ENCODE results near the gene PRKN.

PRKN gene

DNA sequence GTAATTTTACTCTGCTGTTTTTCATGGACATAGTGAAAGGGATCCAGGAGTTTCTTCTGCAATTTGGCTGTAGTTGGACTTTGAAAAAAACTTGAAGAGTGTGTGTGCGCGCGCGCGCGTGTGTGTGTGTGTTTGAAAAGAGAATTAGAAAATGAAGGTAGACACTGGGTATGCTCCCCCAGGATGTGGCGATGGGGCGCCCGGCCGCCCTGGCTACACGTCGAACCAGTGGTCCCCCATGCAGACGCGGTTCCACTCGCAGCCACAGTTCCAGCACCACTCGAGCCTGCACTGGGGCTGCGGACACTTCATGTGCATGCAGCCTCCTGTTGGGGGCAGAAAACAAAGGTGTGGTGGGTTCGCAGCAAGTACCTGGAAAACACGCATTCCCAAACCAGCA lies 1377.7 kb downstream of the PRKN start:
- H2BK15ac ChIP-seq (ENCODE audit: low read depth, poor library complexity, severe bottlenecking) = no peak overlapping the region
- H2BK120ac ChIP-seq (ENCODE audit: low read depth, low read length) = no peak overlapping the region
- no peaks in the 10 kb centered on the region for H3K36me3 ChIP-seq (ENCODE audit: control insufficient read depth in 1 of 2, insufficient read depth in 2 of 2, low read depth in 1 of 2, low read length in 2 of 2)
- H2BK5ac ChIP-seq (ENCODE audit: low read depth, low read length, poor library complexity, severe bottlenecking) = no peak overlapping the region
- no peak overlapping the region for H2AK5ac ChIP-seq (ENCODE audit: low read length, severe bottlenecking)
- no peak overlapping the region for H2AFZ ChIP-seq (ENCODE audit: low read depth, low read length)
- no peak overlapping the region for H2BK12ac ChIP-seq (ENCODE audit: low read length in 2 of 2)
- no peaks in the 10 kb centered on the region for H3K9me3 ChIP-seq (ENCODE audit: control insufficient read depth, low read length)
- no peaks in the 10 kb centered on the region for H3K27me3 ChIP-seq (ENCODE audit: control insufficient read depth in 1 of 2, insufficient read depth in 1 of 2, low read length in 2 of 2)
- no peak overlapping the region for H3K23ac ChIP-seq (ENCODE audit: low read length in 2 of 2)
- H3K79me1 ChIP-seq (replicated peaks; ENCODE audit: low read length, poor library complexity, severe bottlenecking) = no peaks in the 10 kb centered on the region
- no peak overlapping the region for H3K4ac ChIP-seq (ENCODE audit: low read depth in 1 of 2, low read length in 2 of 2)
- no peak overlapping the region for H4K8ac ChIP-seq (ENCODE audit: low read length)
- H4K91ac ChIP-seq (ENCODE audit: low read length) = no peak overlapping the region
- H3K4me2 ChIP-seq (ENCODE audit: low read length, poor library complexity, severe bottlenecking) = no peak overlapping the region
- no peaks in the 10 kb centered on the region for H3K4me1 ChIP-seq (ENCODE audit: control insufficient read depth, insufficient read depth, low read depth, low read length)
- H3K14ac ChIP-seq (ENCODE audit: low read length in 2 of 2) = no peak overlapping the region
- H3K18ac ChIP-seq (ENCODE audit: low read depth in 1 of 2, low read length in 2 of 2) = no peak overlapping the region
- H3K27ac ChIP-seq (ENCODE audit: low read length, poor library complexity, severe bottlenecking) = no peak overlapping the region
- whole genome bisulfite sequencing = 95% methylated on average over 19 of the region's 19 CpGs
- no peak overlapping the region for H3K4me3 ChIP-seq (ENCODE audit: insufficient read depth in 1 of 2, low read depth in 1 of 2, low read length in 2 of 2)
- no peak overlapping the region for H3K9ac ChIP-seq (ENCODE audit: low read length)
- no peak for DNase-seq

DNA sequence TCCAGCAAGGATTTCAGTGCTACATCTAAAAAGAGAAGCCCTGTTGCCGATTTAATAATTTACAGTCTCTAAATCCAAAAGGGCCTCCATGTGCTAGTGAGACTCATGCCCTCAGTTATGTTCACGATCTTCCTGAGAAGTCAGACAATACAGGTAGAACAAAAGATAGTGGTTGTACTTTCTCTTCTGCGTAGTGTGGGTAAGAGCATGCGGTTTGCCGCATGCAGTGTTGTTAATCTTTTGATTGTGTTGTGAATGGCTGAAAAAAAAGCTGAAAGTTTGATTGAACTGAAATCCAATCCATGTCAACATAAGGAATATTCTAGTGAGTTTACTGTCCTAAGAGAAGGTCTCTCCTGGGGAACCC lies 1379.0 kb downstream of the PRKN start:
- Histone ChIP-seq H4K91ac (ENCODE audit: low read length) (no peak overlapping the region), H3K4me2 (ENCODE audit: low read length, poor library complexity, severe bottlenecking) (no peak overlapping the region), H2BK5ac (ENCODE audit: low read depth, low read length, poor library complexity, severe bottlenecking) (no peak overlapping the region), H3K4ac (ENCODE audit: low read depth in 1 of 2, low read length in 2 of 2) (no peak overlapping the region), H3K23ac (ENCODE audit: low read length in 2 of 2) (no peak overlapping the region), H3K4me3 (ENCODE audit: insufficient read depth in 1 of 2, low read depth in 1 of 2, low read length in 2 of 2) (no peak overlapping the region), H2BK120ac (ENCODE audit: low read depth, low read length) (no peak overlapping the region), H3K18ac (ENCODE audit: low read depth in 1 of 2, low read length in 2 of 2) (no peak overlapping the region), H2AFZ (ENCODE audit: low read depth, low read length) (no peak overlapping the region), H3K27me3 (ENCODE audit: control insufficient read depth in 1 of 2, insufficient read depth in 1 of 2, low read length in 2 of 2) (no peaks in the 10 kb centered on the region), H3K27ac (ENCODE audit: low read length, poor library complexity, severe bottlenecking) (no peak overlapping the region), H3K36me3 (ENCODE audit: control insufficient read depth in 1 of 2, insufficient read depth in 2 of 2, low read depth in 1 of 2, low read length in 2 of 2) (no peaks in the 10 kb centered on the region), H3K4me1 (ENCODE audit: control insufficient read depth, insufficient read depth, low read depth, low read length) (no peaks in the 10 kb centered on the region), H3K14ac (ENCODE audit: low read length in 2 of 2) (no peak overlapping the region), H3K79me1 (replicated peaks; ENCODE audit: low read length, poor library complexity, severe bottlenecking) (no peaks in the 10 kb centered on the region), H3K9me3 (ENCODE audit: control insufficient read depth, low read length) (no peaks in the 10 kb centered on the region), H2BK12ac (ENCODE audit: low read length in 2 of 2) (no peak overlapping the region), H4K8ac (ENCODE audit: low read length) (no peak overlapping the region), H3K9ac (ENCODE audit: low read length) (no peak overlapping the region), H2AK5ac (ENCODE audit: low read length, severe bottlenecking) (no peak overlapping the region), H2BK15ac (ENCODE audit: low read depth, poor library complexity, severe bottlenecking) (no peak overlapping the region)
- no peak for DNase-seq
- WGBS = 100% methylated on average over 3 of the region's 5 CpGs

DNA sequence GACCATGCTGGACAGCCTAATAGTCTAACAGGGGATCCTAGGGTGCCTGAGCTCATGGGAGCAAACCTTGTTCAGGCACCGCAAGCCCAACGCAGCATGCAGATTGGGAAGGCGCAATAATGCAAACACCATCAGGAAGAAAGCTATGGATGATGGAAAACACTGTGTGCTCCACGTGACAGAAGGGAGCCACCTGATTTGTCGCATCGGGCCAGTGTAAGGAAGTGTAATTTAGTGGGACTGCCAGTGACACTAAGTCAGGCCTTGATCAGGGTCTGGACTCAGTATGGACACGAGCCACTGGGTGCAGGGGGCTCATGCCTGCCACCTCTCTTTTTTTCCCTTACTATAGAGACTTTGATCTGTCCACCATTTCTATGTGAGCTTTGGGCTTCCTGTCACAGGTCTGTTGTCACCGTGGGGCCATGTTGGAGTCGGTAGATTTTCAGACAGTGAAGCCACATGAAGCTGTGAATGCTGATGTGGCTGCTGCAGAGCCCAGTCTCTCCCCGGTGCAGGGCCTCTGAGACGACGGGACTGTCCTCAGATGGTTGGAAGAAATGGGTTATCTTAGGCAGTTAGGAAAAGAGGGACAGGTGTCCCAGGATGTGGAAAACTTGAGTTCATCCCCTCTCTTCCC lies 1379.5 kb downstream of the PRKN start:
- H3K4me1 ChIP-seq (ENCODE audit: control insufficient read depth, insufficient read depth, low read depth, low read length) = no peaks in the 10 kb centered on the region
- no peak overlapping the region for H3K9ac ChIP-seq (ENCODE audit: low read length)
- H3K27ac ChIP-seq (ENCODE audit: low read length, poor library complexity, severe bottlenecking) = no peak overlapping the region
- H2AFZ ChIP-seq (ENCODE audit: low read depth, low read length) = no peak overlapping the region
- no peak overlapping the region for H4K91ac ChIP-seq (ENCODE audit: low read length)
- no peak overlapping the region for H3K4ac ChIP-seq (ENCODE audit: low read depth in 1 of 2, low read length in 2 of 2)
- no peak overlapping the region for H2BK5ac ChIP-seq (ENCODE audit: low read depth, low read length, poor library complexity, severe bottlenecking)
- no peak overlapping the region for H2BK12ac ChIP-seq (ENCODE audit: low read length in 2 of 2)
- no peak overlapping the region for H2BK120ac ChIP-seq (ENCODE audit: low read depth, low read length)
- H3K9me3 ChIP-seq (ENCODE audit: control insufficient read depth, low read length) = no peaks in the 10 kb centered on the region
- no peaks in the 10 kb centered on the region for H3K36me3 ChIP-seq (ENCODE audit: control insufficient read depth in 1 of 2, insufficient read depth in 2 of 2, low read depth in 1 of 2, low read length in 2 of 2)
- H3K18ac ChIP-seq (ENCODE audit: low read depth in 1 of 2, low read length in 2 of 2) = no peak overlapping the region
- no peak overlapping the region for H2BK15ac ChIP-seq (ENCODE audit: low read depth, poor library complexity, severe bottlenecking)
- H3K14ac ChIP-seq (ENCODE audit: low read length in 2 of 2) = no peak overlapping the region
- no peak overlapping the region for H4K8ac ChIP-seq (ENCODE audit: low read length)
- H2AK5ac ChIP-seq (ENCODE audit: low read length, severe bottlenecking) = no peak overlapping the region
- DNase-seq = no peak
- H3K27me3 ChIP-seq (ENCODE audit: control insufficient read depth in 1 of 2, insufficient read depth in 1 of 2, low read length in 2 of 2) = no peaks in the 10 kb centered on the region
- no peak overlapping the region for H3K4me3 ChIP-seq (ENCODE audit: insufficient read depth in 1 of 2, low read depth in 1 of 2, low read length in 2 of 2)
- H3K79me1 ChIP-seq (replicated peaks; ENCODE audit: low read length, poor library complexity, severe bottlenecking) = no peaks in the 10 kb centered on the region
- 85% methylated on average over 9 of the region's 12 CpGs for WGBS
- H3K23ac ChIP-seq (ENCODE audit: low read length in 2 of 2) = no peak overlapping the region
- no peak overlapping the region for H3K4me2 ChIP-seq (ENCODE audit: low read length, poor library complexity, severe bottlenecking)

DNA sequence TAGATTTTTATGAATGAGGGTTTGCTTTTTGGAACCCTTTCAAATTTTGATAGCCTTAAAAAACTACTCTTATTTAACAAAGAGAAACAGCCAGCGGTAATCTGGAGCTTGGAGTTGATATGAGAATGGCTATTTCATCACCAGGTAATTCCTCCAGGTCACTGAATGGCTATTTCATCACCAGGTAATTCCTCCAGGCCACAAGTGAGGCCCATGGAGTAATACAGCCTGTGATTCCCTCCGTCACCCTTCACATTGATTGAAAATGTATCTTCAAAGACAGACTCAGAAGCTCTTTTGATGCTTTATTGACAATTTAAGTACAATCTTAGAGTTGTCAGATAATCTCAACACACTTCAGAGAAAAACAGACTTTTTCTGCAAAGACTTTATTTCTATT lies 1380.4 kb downstream of the PRKN start:
- no peak overlapping the region for H2BK15ac ChIP-seq (ENCODE audit: low read depth, poor library complexity, severe bottlenecking)
- H3K14ac ChIP-seq (ENCODE audit: low read length in 2 of 2) = no peak overlapping the region
- no peak overlapping the region for H3K4me3 ChIP-seq (ENCODE audit: insufficient read depth in 1 of 2, low read depth in 1 of 2, low read length in 2 of 2)
- no peak overlapping the region for H3K18ac ChIP-seq (ENCODE audit: low read depth in 1 of 2, low read length in 2 of 2)
- WGBS = 91% methylated on average over 1 of the region's 2 CpGs
- no peaks in the 10 kb centered on the region for H3K4me1 ChIP-seq (ENCODE audit: control insufficient read depth, insufficient read depth, low read depth, low read length)
- H3K27ac ChIP-seq (ENCODE audit: low read length, poor library complexity, severe bottlenecking) = no peak overlapping the region
- H3K9me3 ChIP-seq (ENCODE audit: control insufficient read depth, low read length) = no peaks in the 10 kb centered on the region
- H3K27me3 ChIP-seq (ENCODE audit: control insufficient read depth in 1 of 2, insufficient read depth in 1 of 2, low read length in 2 of 2) = no peaks in the 10 kb centered on the region
- no peak overlapping the region for H3K9ac ChIP-seq (ENCODE audit: low read length)
- H2AK5ac ChIP-seq (ENCODE audit: low read length, severe bottlenecking) = no peak overlapping the region
- H2BK12ac ChIP-seq (ENCODE audit: low read length in 2 of 2) = no peak overlapping the region
- H4K8ac ChIP-seq (ENCODE audit: low read length) = no peak overlapping the region
- H2BK5ac ChIP-seq (ENCODE audit: low read depth, low read length, poor library complexity, severe bottlenecking) = no peak overlapping the region
- no peak overlapping the region for H3K23ac ChIP-seq (ENCODE audit: low read length in 2 of 2)
- H3K36me3 ChIP-seq (ENCODE audit: control insufficient read depth in 1 of 2, insufficient read depth in 2 of 2, low read depth in 1 of 2, low read length in 2 of 2) = no peaks in the 10 kb centered on the region
- no peak overlapping the region for H2AFZ ChIP-seq (ENCODE audit: low read depth, low read length)
- DNase-seq = no peak
- H2BK120ac ChIP-seq (ENCODE audit: low read depth, low read length) = no peak overlapping the region
- H4K91ac ChIP-seq (ENCODE audit: low read length) = no peak overlapping the region
- H3K4ac ChIP-seq (ENCODE audit: low read depth in 1 of 2, low read length in 2 of 2) = no peak overlapping the region
- H3K4me2 ChIP-seq (ENCODE audit: low read length, poor library complexity, severe bottlenecking) = no peak overlapping the region
- no peaks in the 10 kb centered on the region for H3K79me1 ChIP-seq (replicated peaks; ENCODE audit: low read length, poor library complexity, severe bottlenecking)
